A549 (cell line): ENCODE data around the gene MTCL1. TPM values are rescaled to one million over a fixed set of nuclear protein-coding genes. Genes with fewer than 3 reads are reported as not detected.

Source experiments
- ATAC-seq, 2 experiments: fragments of 200-7000 bp in 1 of 2; fragments of >200 bp in 1 of 2; cut with Nextera tagmentation in 1 of 2; cut with Tn5 transposase in 1 of 2; 3 replicates each; pipeline versions ENCODE4 v1.8.0 to v1.9.1; 2018 to 2020; ENCODE audit warnings: mild to moderate bottlenecking in 1 of 2, moderate library complexity in 1 of 2
- CTCF ChIA-PET: fragments of 300-600 bp; sonication (Branson Sonifier 250); formaldehyde crosslinking; extraction: SDS; loops from one replicate; lab custom pipeline; 2021; ENCODE audit warnings: antibody characterized with exemption, inconsistent platforms; lab: Yijun Ruan, JAX
- POLR2A ChIA-PET: fragments of 350-600 bp; formaldehyde crosslinking; extraction: SDS; loops from one replicate; lab custom pipeline; 2021; ENCODE audit warnings: antibody characterized with exemption, inconsistent platforms; lab: Yijun Ruan, JAX
- DNase-seq, 2 experiments: peaks; one replicate each; pipeline versions ENCODE4 v3.0.0 to v3.0.0-alpha.2; 2011 to 2016; ENCODE audit warnings: low read depth in 1 of 2, low spot score in 1 of 2
- FAIRE-seq: peaks from 2 replicates; lab custom pipeline; 2011; peaks lifted over from hg19 to GRCh38; lab: Jason Lieb, UNC
- H3K27ac ChIP-seq, 2 experiments: fragments of >200 bp; sonication (Bioruptor Twin); formaldehyde crosslinking; 3 replicates each; pipeline ENCODE4 v1.5.1; 2016 to 2017
- H3K4me1 ChIP-seq: fragments of >200 bp; sonication (Bioruptor Twin); formaldehyde crosslinking; 3 replicates; pipeline ENCODE4 v1.6.1; 2016
- H3K4me2 ChIP-seq: fragments of >200 bp; sonication (Bioruptor Twin); formaldehyde crosslinking; 3 replicates; pipeline ENCODE4 v1.6.1; 2016
- H3K4me3 ChIP-seq: fragments of >200 bp; sonication (Bioruptor Twin); formaldehyde crosslinking; 3 replicates; pipeline ENCODE4 v1.5.1; 2016
- H3K9me3 ChIP-seq: fragments of >200 bp; sonication (Bioruptor Twin); formaldehyde crosslinking; 3 replicates; pipeline ENCODE4 v1.6.1; 2016
- BCL3 ChIP-seq: fragments of >200 bp; sonication (Bioruptor Twin); formaldehyde crosslinking; IDR thresholded peaks from 3 replicates; pipeline ENCODE4 v1.6.1; 2016
- CBX2 ChIP-seq: fragments of 200-600 bp; sonication (generic); IDR thresholded peaks from 2 replicates; pipeline ENCODE4 v1.6.1; 2016; ENCODE audit warnings: low read depth, mild to moderate bottlenecking, borderline replicate concordance
- CEBPB ChIP-seq, 2 experiments: fragments of >200 bp in 1 of 2; sonication (Bioruptor Twin) in 1 of 2; formaldehyde crosslinking in 1 of 2; IDR thresholded peaks; 2 replicates each; pipeline ENCODE4 v1.6.1; 2012 to 2016
- CHD4 ChIP-seq: fragments of 200-600 bp; sonication (generic); IDR thresholded peaks from 2 replicates; pipeline ENCODE4 v1.6.1; 2016; ENCODE audit warnings: antibody characterized with exemption, mild to moderate bottlenecking, borderline replicate concordance
- E2F6 ChIP-seq: IDR thresholded peaks from 2 replicates; pipeline ENCODE4 v1.6.1; 2012; ENCODE audit warnings: low read depth, borderline replicate concordance
- EHF ChIP-seq: fragments of 250-450 bp; sonication (Bioruptor Pico); IDR thresholded peaks from 2 replicates; pipeline ENCODE4 v1.5.0; 2020; ENCODE audit warnings: mild to moderate bottlenecking
- ESRRA ChIP-seq: fragments of 150-350 bp; IDR thresholded peaks from 2 replicates; pipeline ENCODE4 v1.6.1; 2014; ENCODE audit warnings: mild to moderate bottlenecking, low read length, borderline replicate concordance
- FOSB ChIP-seq: fragments of 250-450 bp; sonication (Bioruptor Pico); IDR thresholded peaks from 2 replicates; pipeline ENCODE4 v1.5.0; 2020; ENCODE audit warnings: mild to moderate bottlenecking, moderate library complexity
- FOSL2 ChIP-seq, 2 experiments: fragments of 450-650 bp in 1 of 2; fragments of >200 bp in 1 of 2; sonication (Bioruptor Twin) in 1 of 2; formaldehyde crosslinking; IDR thresholded peaks; 2 replicates each; pipeline versions ENCODE4 v1.5.0 to v1.6.1; 2016 to 2020; ENCODE audit warnings: mild to moderate bottlenecking in 1 of 2, moderate library complexity in 1 of 2
- FOXS1 ChIP-seq: fragments of 250-450 bp; sonication (Bioruptor Pico); IDR thresholded peaks from 2 replicates; pipeline ENCODE4 v1.5.0; 2020; ENCODE audit warnings: mild to moderate bottlenecking, moderate library complexity
- GATA3 ChIP-seq: IDR thresholded peaks from 2 replicates; pipeline ENCODE4 v1.6.1; 2012; ENCODE audit warnings: borderline replicate concordance
- HES2 ChIP-seq: fragments of >200 bp; sonication (Bioruptor Twin); formaldehyde crosslinking; IDR thresholded peaks from 2 replicates; pipeline ENCODE4 v1.6.1; 2016
- HEYL ChIP-seq: fragments of 250-450 bp; sonication (Bioruptor Pico); IDR thresholded peaks from 2 replicates; pipeline ENCODE4 v1.8.0; 2021; ENCODE audit warnings: mild to moderate bottlenecking, moderate library complexity
- HOXA7 ChIP-seq: fragments of 250-450 bp; sonication (Bioruptor Pico); IDR thresholded peaks from 2 replicates; pipeline ENCODE4 v1.5.0; 2020; ENCODE audit warnings: mild to moderate bottlenecking, moderate library complexity
- HOXB13 ChIP-seq: fragments of 250-450 bp; sonication (Bioruptor Pico); IDR thresholded peaks from 2 replicates; pipeline ENCODE4 v1.5.0; 2020; ENCODE audit warnings: low read depth, mild to moderate bottlenecking, moderate library complexity
- HOXB5 ChIP-seq: fragments of 250-450 bp; sonication (Bioruptor Pico); IDR thresholded peaks from 2 replicates; pipeline ENCODE4 v1.5.0; 2020; ENCODE audit warnings: mild to moderate bottlenecking, moderate library complexity
- KDM1A ChIP-seq: fragments of 200-600 bp; sonication (generic); IDR thresholded peaks from 2 replicates; pipeline ENCODE4 v1.6.1; 2016; ENCODE audit warnings: low read depth, mild to moderate bottlenecking
- KDM5A ChIP-seq: fragments of 200-600 bp; sonication (generic); IDR thresholded peaks from 2 replicates; pipeline ENCODE4 v1.6.1; 2016; ENCODE audit warnings: antibody characterized with exemption, mild to moderate bottlenecking
- MAX ChIP-seq: IDR thresholded peaks from 2 replicates; pipeline ENCODE4 v1.6.1; 2012
- MAZ ChIP-seq: fragments of 150-350 bp; IDR thresholded peaks from 2 replicates; pipeline ENCODE4 v1.6.1; 2014; ENCODE audit warnings: antibody characterized with exemption, low read depth, low read length, borderline replicate concordance
- MYC ChIP-seq: IDR thresholded peaks from 2 replicates; pipeline ENCODE4 v1.6.1; 2012; ENCODE audit warnings: mild to moderate bottlenecking, inconsistent platforms, low read length, improper control_type of control experiment, borderline replicate concordance
- NR3C1 ChIP-seq: fragments of >200 bp; sonication (Bioruptor Twin); formaldehyde crosslinking; IDR thresholded peaks from 3 replicates; pipeline ENCODE4 v1.6.1; 2017
- POLR2A ChIP-seq: IDR thresholded peaks from 2 replicates; pipeline ENCODE4 v1.6.1; 2012; ENCODE audit warnings: mild to moderate bottlenecking, low read length
- RAD21 ChIP-seq, 2 experiments: fragments of >200 bp in 1 of 2; sonication (Bioruptor Twin) in 1 of 2; formaldehyde crosslinking in 1 of 2; IDR thresholded peaks in 1 of 2; conservative IDR thresholded peaks in 1 of 2; 2 replicates in 1 of 2; 3 replicates in 1 of 2; pipeline ENCODE4 v1.6.1; 2012 to 2018; ENCODE audit warnings: inconsistent platforms in 1 of 2
- RARB ChIP-seq: fragments of 250-450 bp; sonication (Bioruptor Pico); IDR thresholded peaks from 2 replicates; pipeline ENCODE4 v1.8.0; 2021; ENCODE audit warnings: mild to moderate bottlenecking, moderate library complexity
- RCOR1 ChIP-seq: fragments of 150-350 bp; IDR thresholded peaks from 2 replicates; pipeline ENCODE4 v1.6.1; 2014; ENCODE audit warnings: antibody characterized with exemption, low read length, low read depth
- TFCP2L1 ChIP-seq: fragments of 250-450 bp; sonication (Bioruptor Pico); IDR thresholded peaks from 2 replicates; pipeline ENCODE4 v1.5.0; 2021; ENCODE audit warnings: mild to moderate bottlenecking
- USF2 ChIP-seq: fragments of 450-650 bp; IDR thresholded peaks from 2 replicates; pipeline ENCODE4 v1.6.1; 2014; ENCODE audit warnings: antibody characterized with exemption
- ZFP36 ChIP-seq: fragments of 450-650 bp; IDR thresholded peaks from 2 replicates; pipeline ENCODE4 v1.6.1; 2014; ENCODE audit warnings: borderline replicate concordance; ENCODE audit not compliant: partially characterized antibody
- ZNF302 ChIP-seq: fragments of 250-450 bp; sonication (Bioruptor Pico); IDR thresholded peaks from 2 replicates; pipeline ENCODE4 v1.9.0; 2021; ENCODE audit warnings: inconsistent platforms, mild to moderate bottlenecking, moderate library complexity
- ZSCAN20 ChIP-seq: fragments of 250-450 bp; sonication (Bioruptor Pico); IDR thresholded peaks from 2 replicates; pipeline ENCODE4 v1.8.0; 2022; ENCODE audit warnings: mild to moderate bottlenecking, moderate library complexity
- WGBS: methylation state at CpG from one replicate; pipeline ENCODE4 v1.1.6; 2017; ENCODE audit errors: missing lambda C conversion rate; 5-methylcytosine and 5-hydroxymethylcytosine counted together
- polyA plus RNA-seq, 4 experiments: library from polyadenylated mRNA; depleted of rRNA in 3 of 4; stranded (reverse); fragments of >200 nt; fragmentation: RNase III in 1 of 4; extraction: RNeasy Plus Mini Kit Qiagen cat#74134 plus additional on column Dnase treatment in 1 of 4; gene quantifications; 2 replicates in 3 of 4; 3 replicates in 1 of 4; pipeline ENCODE4 v1.2.3, GENCODE V29; 2011 to 2017

The MTCL1 gene
- polyA plus RNA-seq, 2 of the 4 experiments (the other 2 are of a cell fraction): 44.4 to 49.6 TPM

- TF ChIP-seq HOXB5 (no peak), HES2 (no peak), MAX (no peak), CEBPB (IDR thresholded peaks at IDR 0.05) (no peak)
Observed at GRCh38 chr18:8828300-8828699, 122.9 kb downstream of the MTCL1 start (continued).

- ATAC-seq (no peak), DNase-seq (no peak), FAIRE-seq (no peak)
- WGBS: 85% methylated on average over 10 of the region's 10 CpGs
- H3K27ac ChIP-seq: peak overlapping the region in 1 of 2 experiments; percentile 64; a peak in 2 of 6 replicates
- POLR2A ChIA-PET: no interaction called here
- CTCF ChIA-PET: no interaction called here
- H3K9me3 ChIP-seq: no peaks in the 10 kb centered on the region
- H3K4me2 ChIP-seq: no peak overlapping the region
- H3K4me1 ChIP-seq: peaks cover 9% of the 10 kb centered on the region; the same call in 1 of the 3 replicates
- TF ChIP-seq FOXS1 (CRISPR knock-in tag) (no peak), BCL3 (no peak), EHF (CRISPR knock-in tag) (no peak), CEBPB (IDR thresholded peaks at IDR 0.05) (no peak), FOSL2 (IDR thresholded peaks at IDR 0.05) (no peak), FOSL2 (CRISPR knock-in tag; IDR thresholded peaks at IDR 0.05) (no peak), TFCP2L1 (CRISPR knock-in tag) (no peak), ZSCAN20 (CRISPR knock-in tag) (no peak), KDM1A (no peak), MYC (no peak), POLR2A (no peak), ZNF302 (CRISPR knock-in tag) (no peak), FOSB (CRISPR knock-in tag) (no peak), ZFP36 (no peak), E2F6 (no peak), HEYL (CRISPR knock-in tag) (no peak), HOXB5 (no peak), NR3C1 (no peak), MAZ (no peak), CHD4 (no peak), USF2 (no peak)
- no peak overlapping the region for H3K4me3 ChIP-seq
Observed at GRCh38 chr18:8828798-8829197, 123.4 kb downstream of the MTCL1 start.

GRCh38 chr18:8830067-8831060, 125.0 kb downstream of the MTCL1 start:
- DNase-seq (no peak), FAIRE-seq (no peak), ATAC-seq (no peak)
- POLR2A ChIA-PET: no interaction called here
- H3K4me1 ChIP-seq: peaks cover 14% of the 10 kb centered on the region; the same call in 2 of the 3 replicates
- no peaks in the 10 kb centered on the region for H3K9me3 ChIP-seq
- CTCF ChIA-PET: interaction anchor here (0.6 to 1.7 kb wide), 2 partner anchors 120 to 152 kb away, joined by 3 to 4 read pairs; no protein-coding TSS in a partner anchor
- H3K4me3 ChIP-seq: no peak overlapping the region
- H3K4me2 ChIP-seq: no peak overlapping the region
- 90% methylated on average over 16 of the region's 16 CpGs for WGBS
- peak overlapping the region in 1 of 2 experiments; percentile 61; a peak in 3 of 6 replicates for H3K27ac ChIP-seq
- no peak for TF ChIP-seq FOSL2 (IDR thresholded peaks at IDR 0.05)
- TF ChIP-seq FOSL2 (CRISPR knock-in tag; IDR thresholded peaks at IDR 0.05): no peak
- no peak for TF ChIP-seq RARB
- TF ChIP-seq EHF (CRISPR knock-in tag): no peak
- no peak for TF ChIP-seq HOXB13 (CRISPR knock-in tag)
- no peak for TF ChIP-seq RCOR1
- no peak for TF ChIP-seq HOXA7 (CRISPR knock-in tag)
- no peak for TF ChIP-seq TFCP2L1 (CRISPR knock-in tag)
- no peak for TF ChIP-seq BCL3
- no peak for TF ChIP-seq RAD21 (conservative IDR thresholded peaks at IDR 0.05 in 1 of 2, IDR thresholded peaks at IDR 0.05 in 1 of 2)
- no peak for TF ChIP-seq CBX2
- TF ChIP-seq HOXB5: no peak
- no peak for TF ChIP-seq ESRRA
- no peak for TF ChIP-seq GATA3
- no peak for TF ChIP-seq KDM5A
- TF ChIP-seq MYC: no peak
